CD4-positive, alpha-beta T cell treated with Interleukin-1 beta for 1 hour (primary cell): ENCODE measurements around the gene NOTCH1.
A peak's percentile ranks its signal among the peaks of the same experiment; 100 is the strongest.

ENCODE experiments used
- DNase-seq, 2 donors: peaks; one replicate each; pipeline ENCODE4 v3.0.0-alpha.2; 2020 to 2022

Gene NOTCH1

GRCh38 chr9:136516191-136516654 lies 29.6 kb downstream of the NOTCH1 start:
- no peak for DNase-seq

GRCh38 chr9:136515276-136515675 lies 30.6 kb downstream of the NOTCH1 start:
- DNase-seq: no peak

- no peak for DNase-seq
Measured at GRCh38 chr9:136514022-136514714, 31.7 kb downstream of the NOTCH1 start.

- DNase-seq: no peak
Measured at GRCh38 chr9:136513191-136513590, 32.7 kb downstream of the NOTCH1 start.

- DNase-seq: peak; percentile 18 to 29
Measured at GRCh38 chr9:136512651-136513071, 33.2 kb downstream of the NOTCH1 start.

- DNase-seq: no peak
Measured at GRCh38 chr9:136511670-136512592, 33.9 kb downstream of the NOTCH1 start.

- DNase-seq: no peak
Measured at GRCh38 chr9:136511144-136511669, 34.6 kb downstream of the NOTCH1 start.

GRCh38 chr9:136510561-136510960 lies 35.3 kb downstream of the NOTCH1 start:
- no peak for DNase-seq

GRCh38 chr9:136509549-136509948 lies 36.3 kb downstream of the NOTCH1 start:
- DNase-seq: no peak

- no peak for DNase-seq
Measured at GRCh38 chr9:136508729-136509500, 36.9 kb downstream of the NOTCH1 start.

GRCh38 chr9:136507992-136508375 lies 37.9 kb downstream of the NOTCH1 start:
- DNase-seq: no peak

- DNase-seq: no peak
Measured at GRCh38 chr9:136507221-136507991, 38.4 kb downstream of the NOTCH1 start.

- DNase-seq: no peak
Measured at GRCh38 chr9:136506425-136506824, 39.4 kb downstream of the NOTCH1 start.

- no peak for DNase-seq
Measured at GRCh38 chr9:136505406-136506403, 40.1 kb downstream of the NOTCH1 start.

- DNase-seq: no peak
Measured at GRCh38 chr9:136504512-136505348, 41.1 kb downstream of the NOTCH1 start.

- DNase-seq: no peak
Measured at GRCh38 chr9:136502940-136503550, 42.8 kb downstream of the NOTCH1 start.

- DNase-seq: no peak
Measured at GRCh38 chr9:136502196-136502595, 43.7 kb downstream of the NOTCH1 start.

- no peak for DNase-seq
Measured at GRCh38 chr9:136501686-136502085, 44.2 kb downstream of the NOTCH1 start.
